K562 (cell line): ENCODE results near the gene MIDN. TPM values are rescaled to one million over a fixed set of nuclear protein-coding genes. Genes with fewer than 3 reads are reported as not detected.

ENCODE experiments used
- DPF2 ChIP-seq: fragments of 450-650 bp; IDR thresholded peaks from 2 replicates; pipeline ENCODE4 v1.6.1; 2016
- HDGF ChIP-seq: fragments of 450-650 bp; IDR thresholded peaks from 2 replicates; pipeline ENCODE4 v1.6.1; 2016
- IFI16 ChIP-seq: fragments of 250-450 bp; sonication (Bioruptor Pico); IDR thresholded peaks from 2 replicates; pipeline ENCODE4 v2.1.2; 2022; ENCODE audit warnings: mild to moderate bottlenecking, inconsistent platforms
- NONO ChIP-seq, 2 experiments: fragments of 200-400 bp in 1 of 2; fragments of 450-650 bp in 1 of 2; formaldehyde crosslinking in 1 of 2; IDR thresholded peaks; 2 replicates each; pipeline ENCODE4 v1.6.1; 2017; ENCODE audit warnings: low read depth in 2 of 2, mild to moderate bottlenecking in 2 of 2, moderate library complexity in 2 of 2, low read length in 1 of 2
- RBBP5 ChIP-seq: fragments of 200-600 bp; sonication (generic); IDR thresholded peaks from 2 replicates; pipeline ENCODE4 v1.6.1; 2012; ENCODE audit warnings: borderline replicate concordance, mild to moderate bottlenecking, low read length, control low read depth, inconsistent platforms; ENCODE audit not compliant: insufficient read depth, poor library complexity, severe bottlenecking
- SETDB1 ChIP-seq: IDR thresholded peaks from one replicate; pipeline ENCODE4 v1.6.1; 2012; ENCODE audit warnings: low read length, control low read depth, inconsistent platforms
- TEAD4 ChIP-seq, 2 experiments: sonication (generic) in 1 of 2; formaldehyde crosslinking in 1 of 2; IDR thresholded peaks; 2 replicates each; pipeline versions ENCODE4 v1.6.1 to v1.8.0; 2012 to 2022; ENCODE audit warnings: borderline replicate concordance in 1 of 2, inconsistent platforms in 1 of 2, low read length in 1 of 2, mild to moderate bottlenecking in 1 of 2, missing genetic modification reagents in 1 of 2
- polyA plus RNA-seq, 8 experiments: library from polyadenylated mRNA; depleted of rRNA in 4 of 8; stranded (reverse) in 5 of 8; unstranded in 3 of 8; fragments of >200 nt; fragmentation: Nextera tagmentation in 2 of 8; fragmentation: Illumina TruSeq in 1 of 8; extraction: Ambion mirVana in 2 of 8; extraction: Trizol in 1 of 8; gene quantifications; 2 replicates each; pipeline versions ENCODE4 v1.2.1 to v1.2.3, GENCODE V29; 2011 to 2014; ENCODE audit warnings: inconsistent platforms in 1 of 8, missing spikeins in 1 of 8
- total RNA-seq, 7 experiments: library from RNA; depleted of rRNA in 6 of 7; stranded (reverse); fragments of >200 nt in 6 of 7; fragmentation: Illumina TruSeq in 2 of 7; extraction: Trizol in 2 of 7; gene quantifications; 2 replicates each; pipeline versions ENCODE4 v1.2.1 to v1.2.3, GENCODE V29; 2011 to 2021; ENCODE audit warnings: low replicate concordance in 1 of 7
- TF ChIP-seq, protein P1 (sequence below): fragments of 200-600 bp; sonication (generic); IDR thresholded peaks from one replicate; pipeline ENCODE4 v1.6.1; 2012; ENCODE audit warnings: mild to moderate bottlenecking, low read depth, low read length, inconsistent platforms
- TF ChIP-seq, protein P2 (sequence below): fragments of 250-450 bp; sonication (Bioruptor Pico); IDR thresholded peaks from 2 replicates; pipeline ENCODE4 v1.8.0; 2021; ENCODE audit warnings: moderate library complexity, mild to moderate bottlenecking, inconsistent platforms
- TF ChIP-seq, protein P3 (sequence below): IDR thresholded peaks from 3 replicates; pipeline ENCODE4 v1.6.1; 2011; ENCODE audit warnings: borderline replicate concordance, mild to moderate bottlenecking, moderate library complexity; ENCODE audit not compliant: insufficient read length; ENCODE audit errors: extremely low read depth

MIDN gene
- total and polyA plus RNA-seq, 9 of the 15 experiments (the other 6 are each of a cell fraction or from before 2014, with no cell fraction given), result 0.17 to 120 (median 10.1) TPM

DNA sequence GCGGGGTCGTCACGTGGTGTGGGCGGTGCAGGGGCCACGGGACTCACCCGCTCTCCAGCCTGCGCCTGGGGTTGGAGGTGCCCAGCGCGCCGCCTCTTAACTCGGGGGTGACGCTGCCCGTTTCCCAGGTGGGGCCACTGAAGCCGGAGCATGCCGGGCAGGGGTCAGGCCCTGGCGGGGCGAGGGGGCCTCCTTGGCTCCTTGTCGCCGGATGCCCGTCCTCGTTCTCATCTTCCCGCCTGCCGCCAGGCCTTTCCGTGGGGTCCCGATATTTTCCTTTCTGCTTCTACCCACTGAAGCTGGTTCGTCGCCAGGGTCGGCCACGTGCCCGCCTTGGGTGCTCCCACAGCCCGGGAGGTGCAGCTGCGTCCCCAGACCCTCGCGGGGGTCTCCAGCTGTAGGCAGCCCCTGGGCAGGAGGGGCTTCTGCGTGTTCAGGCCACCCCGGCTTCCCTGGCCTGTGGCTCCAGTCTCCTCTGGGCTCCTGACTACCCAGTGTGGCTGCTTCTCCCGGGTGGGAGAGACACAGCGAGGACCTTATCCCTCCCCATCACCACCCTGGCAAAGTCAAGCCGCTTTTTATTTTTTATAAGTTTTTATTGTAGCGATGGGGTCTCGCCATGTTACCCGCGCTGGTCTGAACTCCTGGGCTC is 27.7 kb downstream of the MIDN start (continued):
- TF ChIP-seq, protein P1, sequence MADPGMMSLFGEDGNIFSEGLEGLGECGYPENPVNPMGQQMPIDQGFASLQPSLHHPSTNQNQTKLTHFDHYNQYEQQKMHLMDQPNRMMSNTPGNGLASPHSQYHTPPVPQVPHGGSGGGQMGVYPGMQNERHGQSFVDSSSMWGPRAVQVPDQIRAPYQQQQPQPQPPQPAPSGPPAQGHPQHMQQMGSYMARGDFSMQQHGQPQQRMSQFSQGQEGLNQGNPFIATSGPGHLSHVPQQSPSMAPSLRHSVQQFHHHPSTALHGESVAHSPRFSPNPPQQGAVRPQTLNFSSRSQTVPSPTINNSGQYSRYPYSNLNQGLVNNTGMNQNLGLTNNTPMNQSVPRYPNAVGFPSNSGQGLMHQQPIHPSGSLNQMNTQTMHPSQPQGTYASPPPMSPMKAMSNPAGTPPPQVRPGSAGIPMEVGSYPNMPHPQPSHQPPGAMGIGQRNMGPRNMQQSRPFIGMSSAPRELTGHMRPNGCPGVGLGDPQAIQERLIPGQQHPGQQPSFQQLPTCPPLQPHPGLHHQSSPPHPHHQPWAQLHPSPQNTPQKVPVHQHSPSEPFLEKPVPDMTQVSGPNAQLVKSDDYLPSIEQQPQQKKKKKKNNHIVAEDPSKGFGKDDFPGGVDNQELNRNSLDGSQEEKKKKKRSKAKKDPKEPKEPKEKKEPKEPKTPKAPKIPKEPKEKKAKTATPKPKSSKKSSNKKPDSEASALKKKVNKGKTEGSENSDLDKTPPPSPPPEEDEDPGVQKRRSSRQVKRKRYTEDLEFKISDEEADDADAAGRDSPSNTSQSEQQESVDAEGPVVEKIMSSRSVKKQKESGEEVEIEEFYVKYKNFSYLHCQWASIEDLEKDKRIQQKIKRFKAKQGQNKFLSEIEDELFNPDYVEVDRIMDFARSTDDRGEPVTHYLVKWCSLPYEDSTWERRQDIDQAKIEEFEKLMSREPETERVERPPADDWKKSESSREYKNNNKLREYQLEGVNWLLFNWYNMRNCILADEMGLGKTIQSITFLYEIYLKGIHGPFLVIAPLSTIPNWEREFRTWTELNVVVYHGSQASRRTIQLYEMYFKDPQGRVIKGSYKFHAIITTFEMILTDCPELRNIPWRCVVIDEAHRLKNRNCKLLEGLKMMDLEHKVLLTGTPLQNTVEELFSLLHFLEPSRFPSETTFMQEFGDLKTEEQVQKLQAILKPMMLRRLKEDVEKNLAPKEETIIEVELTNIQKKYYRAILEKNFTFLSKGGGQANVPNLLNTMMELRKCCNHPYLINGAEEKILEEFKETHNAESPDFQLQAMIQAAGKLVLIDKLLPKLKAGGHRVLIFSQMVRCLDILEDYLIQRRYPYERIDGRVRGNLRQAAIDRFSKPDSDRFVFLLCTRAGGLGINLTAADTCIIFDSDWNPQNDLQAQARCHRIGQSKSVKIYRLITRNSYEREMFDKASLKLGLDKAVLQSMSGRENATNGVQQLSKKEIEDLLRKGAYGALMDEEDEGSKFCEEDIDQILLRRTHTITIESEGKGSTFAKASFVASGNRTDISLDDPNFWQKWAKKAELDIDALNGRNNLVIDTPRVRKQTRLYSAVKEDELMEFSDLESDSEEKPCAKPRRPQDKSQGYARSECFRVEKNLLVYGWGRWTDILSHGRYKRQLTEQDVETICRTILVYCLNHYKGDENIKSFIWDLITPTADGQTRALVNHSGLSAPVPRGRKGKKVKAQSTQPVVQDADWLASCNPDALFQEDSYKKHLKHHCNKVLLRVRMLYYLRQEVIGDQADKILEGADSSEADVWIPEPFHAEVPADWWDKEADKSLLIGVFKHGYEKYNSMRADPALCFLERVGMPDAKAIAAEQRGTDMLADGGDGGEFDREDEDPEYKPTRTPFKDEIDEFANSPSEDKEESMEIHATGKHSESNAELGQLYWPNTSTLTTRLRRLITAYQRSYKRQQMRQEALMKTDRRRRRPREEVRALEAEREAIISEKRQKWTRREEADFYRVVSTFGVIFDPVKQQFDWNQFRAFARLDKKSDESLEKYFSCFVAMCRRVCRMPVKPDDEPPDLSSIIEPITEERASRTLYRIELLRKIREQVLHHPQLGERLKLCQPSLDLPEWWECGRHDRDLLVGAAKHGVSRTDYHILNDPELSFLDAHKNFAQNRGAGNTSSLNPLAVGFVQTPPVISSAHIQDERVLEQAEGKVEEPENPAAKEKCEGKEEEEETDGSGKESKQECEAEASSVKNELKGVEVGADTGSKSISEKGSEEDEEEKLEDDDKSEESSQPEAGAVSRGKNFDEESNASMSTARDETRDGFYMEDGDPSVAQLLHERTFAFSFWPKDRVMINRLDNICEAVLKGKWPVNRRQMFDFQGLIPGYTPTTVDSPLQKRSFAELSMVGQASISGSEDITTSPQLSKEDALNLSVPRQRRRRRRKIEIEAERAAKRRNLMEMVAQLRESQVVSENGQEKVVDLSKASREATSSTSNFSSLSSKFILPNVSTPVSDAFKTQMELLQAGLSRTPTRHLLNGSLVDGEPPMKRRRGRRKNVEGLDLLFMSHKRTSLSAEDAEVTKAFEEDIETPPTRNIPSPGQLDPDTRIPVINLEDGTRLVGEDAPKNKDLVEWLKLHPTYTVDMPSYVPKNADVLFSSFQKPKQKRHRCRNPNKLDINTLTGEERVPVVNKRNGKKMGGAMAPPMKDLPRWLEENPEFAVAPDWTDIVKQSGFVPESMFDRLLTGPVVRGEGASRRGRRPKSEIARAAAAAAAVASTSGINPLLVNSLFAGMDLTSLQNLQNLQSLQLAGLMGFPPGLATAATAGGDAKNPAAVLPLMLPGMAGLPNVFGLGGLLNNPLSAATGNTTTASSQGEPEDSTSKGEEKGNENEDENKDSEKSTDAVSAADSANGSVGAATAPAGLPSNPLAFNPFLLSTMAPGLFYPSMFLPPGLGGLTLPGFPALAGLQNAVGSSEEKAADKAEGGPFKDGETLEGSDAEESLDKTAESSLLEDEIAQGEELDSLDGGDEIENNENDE, result no peak
- no peak for TF ChIP-seq HDGF
- peak; percentile 85 for TF ChIP-seq TEAD4 (IDR thresholded peaks at IDR 0.05; ENCODE audit: low read length)
- TF ChIP-seq TEAD4 (CRISPR knock-in tag; IDR thresholded peaks at IDR 0.05; ENCODE audit: borderline replicate concordance), result no peak
- TF ChIP-seq NONO (IDR thresholded peaks at IDR 0.05; ENCODE audit: low read depth in 2 of 2, low read length in 1 of 2), result no peak; a peak in 1 of 4 replicates
- no peak for TF ChIP-seq RBBP5
- TF ChIP-seq, protein P2, sequence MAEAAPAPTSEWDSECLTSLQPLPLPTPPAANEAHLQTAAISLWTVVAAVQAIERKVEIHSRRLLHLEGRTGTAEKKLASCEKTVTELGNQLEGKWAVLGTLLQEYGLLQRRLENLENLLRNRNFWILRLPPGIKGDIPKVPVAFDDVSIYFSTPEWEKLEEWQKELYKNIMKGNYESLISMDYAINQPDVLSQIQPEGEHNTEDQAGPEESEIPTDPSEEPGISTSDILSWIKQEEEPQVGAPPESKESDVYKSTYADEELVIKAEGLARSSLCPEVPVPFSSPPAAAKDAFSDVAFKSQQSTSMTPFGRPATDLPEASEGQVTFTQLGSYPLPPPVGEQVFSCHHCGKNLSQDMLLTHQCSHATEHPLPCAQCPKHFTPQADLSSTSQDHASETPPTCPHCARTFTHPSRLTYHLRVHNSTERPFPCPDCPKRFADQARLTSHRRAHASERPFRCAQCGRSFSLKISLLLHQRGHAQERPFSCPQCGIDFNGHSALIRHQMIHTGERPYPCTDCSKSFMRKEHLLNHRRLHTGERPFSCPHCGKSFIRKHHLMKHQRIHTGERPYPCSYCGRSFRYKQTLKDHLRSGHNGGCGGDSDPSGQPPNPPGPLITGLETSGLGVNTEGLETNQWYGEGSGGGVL (CRISPR knock-in tag), result no peak
- TF ChIP-seq IFI16 (CRISPR knock-in tag), result no peak
- TF ChIP-seq DPF2, result peak; percentile 69; the same call in 1 of the 2 replicates
- no peak for TF ChIP-seq SETDB1
- TF ChIP-seq, protein P3, sequence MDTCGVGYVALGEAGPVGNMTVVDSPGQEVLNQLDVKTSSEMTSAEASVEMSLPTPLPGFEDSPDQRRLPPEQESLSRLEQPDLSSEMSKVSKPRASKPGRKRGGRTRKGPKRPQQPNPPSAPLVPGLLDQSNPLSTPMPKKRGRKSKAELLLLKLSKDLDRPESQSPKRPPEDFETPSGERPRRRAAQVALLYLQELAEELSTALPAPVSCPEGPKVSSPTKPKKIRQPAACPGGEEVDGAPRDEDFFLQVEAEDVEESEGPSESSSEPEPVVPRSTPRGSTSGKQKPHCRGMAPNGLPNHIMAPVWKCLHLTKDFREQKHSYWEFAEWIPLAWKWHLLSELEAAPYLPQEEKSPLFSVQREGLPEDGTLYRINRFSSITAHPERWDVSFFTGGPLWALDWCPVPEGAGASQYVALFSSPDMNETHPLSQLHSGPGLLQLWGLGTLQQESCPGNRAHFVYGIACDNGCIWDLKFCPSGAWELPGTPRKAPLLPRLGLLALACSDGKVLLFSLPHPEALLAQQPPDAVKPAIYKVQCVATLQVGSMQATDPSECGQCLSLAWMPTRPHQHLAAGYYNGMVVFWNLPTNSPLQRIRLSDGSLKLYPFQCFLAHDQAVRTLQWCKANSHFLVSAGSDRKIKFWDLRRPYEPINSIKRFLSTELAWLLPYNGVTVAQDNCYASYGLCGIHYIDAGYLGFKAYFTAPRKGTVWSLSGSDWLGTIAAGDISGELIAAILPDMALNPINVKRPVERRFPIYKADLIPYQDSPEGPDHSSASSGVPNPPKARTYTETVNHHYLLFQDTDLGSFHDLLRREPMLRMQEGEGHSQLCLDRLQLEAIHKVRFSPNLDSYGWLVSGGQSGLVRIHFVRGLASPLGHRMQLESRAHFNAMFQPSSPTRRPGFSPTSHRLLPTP, result no peak
